IPS DF 4.7 (cell line): Measurements from ENCODE around the gene NIPA2.

Source experiments
- DNase-seq: peaks from one replicate; pipeline ENCODE4 v3.0.0-alpha.2; 2013; ENCODE audit warnings: low spot score; ENCODE audit errors: extremely low read depth

NIPA2 gene

DNA sequence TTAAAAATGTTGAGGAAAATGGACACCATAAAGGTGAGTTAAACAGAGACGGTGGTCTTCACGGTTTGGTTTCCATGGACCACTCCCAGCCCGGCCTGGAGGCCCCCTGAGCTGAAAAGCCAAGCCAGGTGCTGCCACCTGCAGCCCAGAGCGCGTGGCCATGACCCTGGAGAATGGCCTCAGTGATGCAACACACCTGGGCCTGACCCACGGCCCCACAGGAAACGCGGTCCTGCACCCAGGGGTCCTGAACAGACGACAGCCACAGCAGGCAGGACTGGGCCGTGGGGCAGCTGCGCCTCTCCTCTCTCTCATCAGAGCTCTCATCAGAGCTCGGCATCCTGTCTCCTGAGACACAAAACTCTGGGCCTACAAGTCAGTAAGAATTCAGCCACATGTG lies 64.1 kb downstream of the NIPA2 start:
- no peak for DNase-seq

DNA sequence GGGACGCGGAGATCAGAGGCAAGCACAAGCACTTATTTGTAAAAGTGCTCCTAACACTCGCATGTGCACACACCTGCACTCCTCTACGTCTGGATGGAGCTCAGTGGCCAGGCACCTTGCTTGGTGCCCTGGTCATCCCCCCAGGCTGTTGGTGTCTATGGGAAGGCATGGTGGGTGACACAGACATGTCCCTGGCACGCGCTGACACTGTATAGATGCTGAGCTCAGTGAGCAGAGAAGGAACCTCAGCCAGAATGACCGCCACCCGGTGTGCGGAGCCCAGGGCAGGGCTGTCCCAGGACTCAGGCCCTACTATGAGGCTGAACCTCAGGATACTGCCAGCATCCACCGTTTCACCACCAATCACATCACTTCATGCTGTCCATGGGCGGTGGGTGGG lies 64.5 kb downstream of the NIPA2 start:
- no peak for DNase-seq

DNA sequence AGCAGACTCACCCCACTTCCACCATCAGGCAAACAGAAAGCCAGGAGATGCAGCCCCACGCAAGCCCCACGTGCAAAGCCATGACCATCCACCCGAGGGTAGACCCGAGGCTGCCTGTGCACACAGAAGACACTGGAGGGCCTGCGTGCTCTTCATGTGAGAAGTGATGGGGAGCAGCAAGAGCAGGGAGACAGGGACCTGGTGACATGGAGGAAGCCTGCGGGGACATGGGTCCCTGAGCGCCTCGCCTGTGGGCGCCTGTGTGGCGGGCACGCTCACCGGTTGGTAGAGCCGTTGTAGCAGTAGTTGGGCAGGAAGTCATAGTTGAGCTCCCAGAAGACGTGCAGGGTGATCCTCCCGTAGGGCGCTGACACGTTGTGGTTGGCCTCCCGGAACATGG lies 65.0 kb downstream of the NIPA2 start:
- no peak for DNase-seq

DNA sequence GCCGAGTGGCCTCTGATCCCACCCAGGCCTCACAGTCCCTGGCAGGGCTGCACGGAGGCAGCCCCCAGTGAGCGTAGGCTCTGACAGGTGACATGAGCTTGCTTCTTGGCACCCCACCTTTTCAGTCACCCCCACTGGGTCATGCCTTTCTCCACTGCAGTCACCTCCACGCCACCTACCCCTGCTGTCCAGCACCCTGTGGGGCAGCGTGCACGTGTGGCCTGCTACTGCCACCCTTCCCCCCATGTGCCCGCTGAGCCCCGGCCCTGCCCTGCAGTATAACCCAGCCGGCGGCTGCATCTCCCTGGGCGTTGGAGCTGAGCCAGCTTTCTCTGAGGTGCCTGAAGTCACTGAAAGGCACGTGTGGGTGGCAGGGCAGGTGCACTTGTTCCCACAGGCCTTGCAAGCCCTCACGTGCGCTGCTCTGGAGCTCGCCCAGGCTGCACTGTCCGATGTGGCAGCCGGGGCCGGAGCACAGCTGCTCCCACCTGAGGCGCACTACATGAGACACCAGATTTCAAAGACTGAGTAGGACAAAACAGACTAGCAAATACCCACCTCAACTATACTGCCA lies 65.6 kb downstream of the NIPA2 start:
- no peak for DNase-seq

DNA sequence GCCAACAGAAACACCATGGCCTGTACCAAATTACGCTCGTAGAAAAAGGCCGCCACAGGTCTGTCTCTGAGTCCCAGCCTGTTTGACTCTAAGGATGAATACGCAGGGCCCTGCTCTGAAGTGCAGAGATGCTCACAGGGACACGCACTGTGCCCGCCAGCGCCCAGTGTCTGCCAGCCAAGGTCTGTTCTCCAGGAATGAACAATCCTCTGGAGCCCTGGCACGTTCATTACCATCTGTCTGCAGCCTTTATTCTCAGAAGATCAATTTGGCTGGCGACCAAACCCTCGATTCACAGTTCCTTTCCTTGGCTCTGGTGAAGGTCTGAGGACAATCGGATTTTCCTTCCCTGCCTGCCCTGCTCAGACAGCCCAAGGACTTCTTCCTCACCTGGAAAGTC lies 66.3 kb downstream of the NIPA2 start:
- DNase-seq, result no peak

DNA sequence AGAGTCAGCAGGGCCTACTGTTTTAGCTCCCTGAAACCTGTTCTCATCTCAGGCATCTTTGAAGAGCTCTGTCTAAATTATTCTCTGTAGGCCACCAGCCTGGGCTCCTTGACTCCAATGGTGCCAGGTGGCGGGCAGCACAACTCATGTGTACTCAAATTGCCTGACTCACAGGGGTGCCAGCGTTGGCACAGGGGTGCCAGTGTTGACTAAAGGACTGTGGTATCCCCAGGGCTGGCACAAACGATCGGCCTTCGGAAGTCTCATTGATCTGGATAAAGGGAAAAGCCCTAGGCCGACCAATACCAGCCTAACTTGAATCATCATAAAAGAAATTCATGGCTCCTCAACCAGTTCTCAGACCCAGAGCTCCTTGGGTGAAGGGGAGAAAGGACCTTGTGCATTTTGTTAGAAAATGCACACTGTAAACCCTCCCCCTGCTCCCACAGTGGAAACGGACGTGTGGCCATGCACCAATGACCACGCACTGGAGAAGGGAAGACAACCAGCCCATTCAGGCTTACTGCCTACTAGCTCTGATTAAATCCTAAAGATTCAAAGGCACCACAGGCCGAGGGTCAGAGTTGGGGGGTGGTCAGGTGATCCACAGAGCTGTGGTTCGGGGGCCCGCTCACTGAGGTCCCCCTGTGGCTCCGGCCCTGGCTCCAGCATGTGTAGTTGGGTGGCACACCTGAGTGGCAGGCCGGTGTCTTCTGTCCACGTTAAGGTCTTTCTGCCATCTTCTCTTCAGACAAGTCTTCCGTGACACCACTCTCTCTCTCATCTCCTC lies 68.9 kb downstream of the NIPA2 start:
- DNase-seq, result no peak

DNA sequence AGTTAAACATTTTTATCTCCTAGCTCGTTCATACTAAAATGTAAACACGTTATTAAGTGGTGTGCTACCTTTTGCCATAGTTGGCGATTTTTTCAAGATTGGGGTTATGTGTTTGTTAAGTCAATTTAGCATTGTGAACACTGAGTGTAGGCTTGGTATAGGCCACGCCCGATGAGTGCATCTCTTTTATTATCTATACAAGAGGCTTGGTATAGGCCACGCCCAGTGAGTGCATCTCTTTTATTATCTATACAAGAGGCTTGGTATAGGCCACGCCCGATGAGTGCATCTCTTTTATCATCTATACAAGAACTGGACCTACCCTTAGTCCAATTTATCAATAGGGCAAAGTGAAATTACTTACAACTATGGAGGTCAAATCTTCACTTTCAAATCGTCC lies 70.4 kb downstream of the NIPA2 start:
- no peak for DNase-seq

DNA sequence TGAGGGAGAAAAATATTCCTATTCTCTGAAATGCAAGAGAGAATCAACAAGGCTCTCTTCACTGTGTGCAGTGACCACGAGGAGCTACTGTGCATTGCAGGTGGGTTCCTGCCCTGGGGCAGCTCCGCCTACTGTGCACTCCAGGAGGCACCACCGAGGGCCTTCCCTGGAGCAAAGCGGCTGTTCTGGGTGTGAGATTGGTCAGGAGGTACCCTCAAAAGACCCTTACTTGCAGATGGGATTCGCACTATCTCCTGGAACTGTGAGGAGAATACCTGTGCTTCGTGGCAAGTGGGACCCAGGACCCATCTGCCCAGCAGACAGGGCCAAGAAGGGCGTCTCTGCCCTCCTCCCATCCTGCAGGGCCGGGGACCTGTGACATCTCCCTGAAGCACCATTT lies 72.8 kb downstream of the NIPA2 start:
- no peak for DNase-seq

DNA sequence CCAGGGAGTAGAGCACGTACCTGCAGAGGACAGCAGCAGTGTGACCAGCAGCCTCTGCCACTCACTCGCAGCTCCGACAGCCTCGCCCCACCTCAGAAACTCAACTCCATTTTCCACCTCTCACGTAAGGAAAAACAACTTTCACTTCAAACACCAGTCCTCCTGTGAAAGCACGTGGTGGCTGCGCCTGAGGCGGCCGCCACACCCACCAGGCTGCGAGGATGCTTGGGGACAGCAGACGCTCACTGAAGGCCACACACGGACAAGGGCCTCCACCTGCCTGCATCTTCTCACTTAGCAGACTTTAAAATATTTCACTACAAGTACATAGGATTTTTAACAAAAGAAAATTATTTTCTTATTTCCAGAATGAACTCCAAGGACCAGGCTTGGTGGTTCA lies 73.8 kb downstream of the NIPA2 start:
- DNase-seq, result no peak

DNA sequence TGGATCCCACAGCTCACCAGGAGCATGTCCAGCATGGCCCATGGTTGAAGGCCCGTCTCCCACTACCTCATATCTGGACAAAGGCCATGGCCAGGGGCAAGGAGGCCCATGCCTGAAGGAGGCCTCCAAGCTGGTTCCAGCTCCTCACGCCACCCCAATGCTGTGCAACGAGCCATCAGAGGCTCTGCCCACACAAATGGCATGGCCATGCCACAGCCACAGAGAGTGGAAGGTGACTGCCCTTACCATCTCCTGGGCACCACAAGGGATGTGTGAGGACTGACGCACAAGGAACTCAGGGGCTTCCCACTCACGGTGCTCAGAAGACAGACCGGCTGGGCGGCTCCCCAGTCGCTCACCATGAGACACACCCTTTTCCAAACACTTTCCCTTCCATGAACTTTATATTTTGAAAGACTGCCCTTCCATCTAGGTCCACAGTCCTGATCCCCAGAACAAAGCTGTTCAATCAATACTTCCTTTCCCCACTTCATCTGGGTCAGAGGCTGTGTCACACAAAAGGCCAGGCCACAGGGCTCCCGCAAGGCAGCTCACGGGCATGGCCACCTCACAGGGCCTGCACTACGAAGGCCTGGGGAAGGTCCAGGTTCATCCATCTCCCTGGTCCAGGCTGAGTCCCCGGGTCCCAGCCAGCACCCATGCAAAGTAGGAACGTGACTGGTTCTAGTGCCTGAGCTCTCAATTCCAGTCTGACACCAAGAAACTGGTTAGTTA lies 75.3 kb downstream of the NIPA2 start:
- DNase-seq, result no peak

DNA sequence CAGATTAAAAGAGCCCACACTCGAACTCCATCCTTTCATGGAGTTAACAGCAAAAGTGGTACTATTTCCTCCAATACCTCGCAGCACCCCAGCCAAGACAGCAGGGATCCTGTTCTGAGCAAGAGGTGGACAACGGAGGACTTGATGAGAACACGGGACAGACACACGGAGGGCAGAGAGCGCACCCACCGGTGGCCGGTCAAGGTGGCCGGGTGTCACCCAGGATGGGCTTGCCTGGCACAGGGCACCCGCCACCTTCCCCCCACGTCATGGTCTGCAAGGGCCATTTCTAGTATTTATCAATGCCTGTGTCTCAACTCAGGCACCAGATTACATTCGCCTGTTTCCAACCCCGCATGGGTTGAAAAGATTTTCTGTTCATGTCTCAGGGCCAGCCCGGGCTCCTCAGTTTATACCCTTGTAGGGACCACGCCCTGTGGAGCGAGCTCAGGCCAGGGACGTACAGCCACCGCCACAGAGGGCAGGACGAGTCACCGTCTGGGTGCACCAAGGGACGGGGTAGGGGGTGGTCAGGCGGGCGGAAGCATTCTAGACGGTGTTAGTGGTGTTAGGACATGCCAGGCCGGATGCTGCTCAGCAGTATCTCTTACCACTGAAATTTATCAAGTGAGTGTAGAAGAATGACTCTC lies 77.5 kb downstream of the NIPA2 start:
- no peak for DNase-seq

DNA sequence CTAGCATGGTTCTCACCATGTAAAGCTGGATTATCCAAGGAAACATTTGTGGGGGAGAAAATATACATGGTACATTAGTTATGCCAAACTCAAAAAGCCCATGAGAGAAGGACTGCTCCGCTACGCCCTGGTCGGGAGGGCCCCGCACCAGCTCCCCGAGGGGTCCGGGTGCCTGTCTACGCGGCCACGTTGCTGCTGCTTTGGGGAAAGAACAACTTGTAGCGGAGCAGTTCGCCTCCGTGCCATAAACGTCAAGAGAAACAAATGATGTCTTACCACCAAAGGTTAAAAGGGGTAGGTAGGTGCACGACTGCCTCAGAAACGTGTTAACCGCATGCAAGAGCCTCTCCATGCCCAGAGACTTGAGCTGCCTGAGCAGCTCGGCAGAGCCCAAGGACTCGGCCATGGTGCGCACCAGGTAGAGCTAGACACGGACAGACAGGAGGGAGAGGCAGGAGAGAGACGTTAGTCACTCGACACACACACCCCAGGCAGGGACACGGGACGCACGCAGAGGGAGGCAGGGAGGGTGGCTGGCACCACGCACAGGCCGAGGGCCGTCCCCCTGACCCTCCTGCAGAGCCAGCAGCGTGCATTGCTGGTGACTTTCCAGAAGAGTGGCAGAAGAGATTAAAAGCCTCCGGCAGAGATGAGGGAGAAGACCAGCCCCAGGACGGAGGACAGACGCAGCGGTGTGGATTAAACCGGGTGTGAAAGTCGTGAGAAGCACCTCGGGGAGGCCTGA lies 78.3 kb downstream of the NIPA2 start:
- no peak for DNase-seq

DNA sequence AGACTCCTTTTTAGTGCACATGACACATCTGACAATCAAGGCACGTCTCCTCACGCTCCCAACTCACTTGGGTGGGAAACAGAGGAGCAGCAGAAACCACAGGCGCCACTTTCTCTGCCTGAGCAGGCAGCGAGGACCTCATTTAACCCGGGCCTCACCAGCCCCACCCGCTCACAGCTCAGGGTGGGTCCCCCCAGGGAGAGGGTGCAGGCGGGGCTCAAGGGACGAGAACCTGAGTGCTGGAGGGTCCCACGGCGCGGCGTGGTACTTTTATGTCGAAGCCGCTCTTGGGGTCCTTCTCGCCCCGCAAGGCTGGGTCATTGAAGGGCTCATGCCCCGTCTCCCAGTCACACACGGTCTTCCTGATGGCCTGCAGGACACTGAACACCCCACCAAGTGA lies 79.1 kb downstream of the NIPA2 start:
- DNase-seq, result no peak
